K562 (cell line): ENCODE measurements around the gene NF2. TPM values are rescaled to one million over a fixed set of nuclear protein-coding genes. Genes with fewer than 3 reads are reported as not detected.

Experiments
- ATAC-seq: fragments of 200-7000 bp; cut with Tn5 transposase; 3 replicates; pipeline ENCODE4 v1.9.1; 2020; ENCODE audit warnings: moderate library complexity
- BruUV-seq: library from RNA; stranded (reverse); fragments of 400-500 nt; replicated peaks from 2 replicates; lab custom pipeline; 2021; lab: Mats Ljungman, UMichigan
- CTCF ChIA-PET: fragments of 300-600 bp; formaldehyde crosslinking; extraction: SDS; loops from one replicate; lab custom pipeline; 2021; ENCODE audit warnings: low intra/inter-chr PET ratio; lab: Yijun Ruan, JAX
- POLR2A ChIA-PET: fragments of 300-600, 350-650 bp; sonication (Branson Sonifier 250); formaldehyde crosslinking; extraction: SDS; loops from one replicate; lab custom pipeline; 2021; ENCODE audit warnings: antibody characterized with exemption, inconsistent platforms; lab: Yijun Ruan, JAX
- DNase-seq, 4 experiments: peaks; one replicate each; pipeline versions ENCODE4 v3.0.0 to v3.0.0-alpha.2; 2011 to 2018; ENCODE audit warnings: low spot score in 3 of 4, mixed read lengths in 3 of 4; ENCODE audit errors: extremely low read depth in 1 of 4
- FAIRE-seq: peaks from 2 replicates; lab custom pipeline; 2011; peaks lifted over from hg19 to GRCh38; lab: Jason Lieb, UNC
- H2AFZ ChIP-seq: 2 replicates; pipeline ENCODE4 v1.6.0; 2011; ENCODE audit warnings: low read depth, low read length, control low read depth, inconsistent platforms
- H3K27ac ChIP-seq: fragments of 200-600 bp; 3 replicates; pipeline ENCODE4 v1.8.0; 2011; ENCODE audit warnings: low read depth, mild to moderate bottlenecking, control low read depth, inconsistent platforms, low read length, moderate library complexity, mixed read lengths; ENCODE audit errors: extremely low read depth
- H3K27me3 ChIP-seq, 2 experiments: fragments of 300-600 bp in 1 of 2; 2 replicates in 1 of 2; 3 replicates in 1 of 2; pipeline versions ENCODE4 v1.6.0 to v1.8.0; 2011; ENCODE audit warnings: inconsistent platforms in 2 of 2, low read length in 2 of 2, mild to moderate bottlenecking in 1 of 2, mixed read lengths in 1 of 2, moderate library complexity in 1 of 2; ENCODE audit not compliant: control insufficient read depth in 2 of 2, insufficient read depth in 2 of 2
- H3K36me3 ChIP-seq: fragments of 300-600 bp; 3 replicates; pipeline ENCODE4 v1.8.0; 2011; ENCODE audit warnings: mild to moderate bottlenecking, low read length, inconsistent platforms; ENCODE audit not compliant: control insufficient read depth, insufficient read depth
- H3K4me1 ChIP-seq, 2 experiments: fragments of 200-600 bp in 1 of 2; replicated peaks in 1 of 2; 2 replicates in 1 of 2; 3 replicates in 1 of 2; pipeline versions ENCODE4 v1.5.1 to v1.8.0; 2011; ENCODE audit warnings: inconsistent platforms in 2 of 2, low read length in 2 of 2, mild to moderate bottlenecking in 1 of 2, mixed read lengths in 1 of 2, moderate library complexity in 1 of 2; ENCODE audit not compliant: control insufficient read depth in 2 of 2, insufficient read depth in 2 of 2
- H3K4me2 ChIP-seq: 2 replicates; pipeline ENCODE4 v1.6.1; 2011; ENCODE audit warnings: low read length, control low read depth, inconsistent platforms, mixed read lengths; ENCODE audit not compliant: insufficient read depth
- H3K4me3 ChIP-seq: fragments of 200-600 bp; sonication (generic), shearing (Covaris generic); 2 replicates; pipeline ENCODE4 v1.5.1; 2016; ENCODE audit warnings: control low read depth, inconsistent platforms
- H3K79me2 ChIP-seq: fragments of 200-600 bp; 3 replicates; pipeline ENCODE4 v1.8.0; 2011; ENCODE audit warnings: low read length, inconsistent platforms; ENCODE audit not compliant: control insufficient read depth, insufficient read depth
- H3K9ac ChIP-seq, 2 experiments: 2 replicates each; pipeline versions ENCODE4 v1.6.0 to v1.6.1; 2011; ENCODE audit warnings: low read depth in 2 of 2, low read length in 2 of 2, control low read depth in 1 of 2, inconsistent platforms in 1 of 2, mild to moderate bottlenecking in 1 of 2, mixed read lengths in 1 of 2; ENCODE audit not compliant: insufficient read depth in 1 of 2
- H3K9me1 ChIP-seq: one replicate; pipeline ENCODE4 v1.6.0; 2011; ENCODE audit warnings: inconsistent platforms, mild to moderate bottlenecking, low read length, moderate library complexity; ENCODE audit not compliant: control insufficient read depth, insufficient read depth
- H3K9me3 ChIP-seq: replicated peaks from 2 replicates; pipeline ENCODE4 v1.5.1; 2011; ENCODE audit warnings: low read depth, low read length, inconsistent platforms; ENCODE audit not compliant: control insufficient read depth, insufficient read depth
- H4K20me1 ChIP-seq: replicated peaks from 2 replicates; pipeline ENCODE4 v1.6.1; 2011; ENCODE audit warnings: low read length, inconsistent platforms, mixed read lengths; ENCODE audit not compliant: control insufficient read depth, insufficient read depth
- ERF ChIP-seq: fragments of 450-650 bp; formaldehyde crosslinking; IDR thresholded peaks from 2 replicates; pipeline ENCODE4 v1.4.0; 2020; ENCODE audit warnings: mild to moderate bottlenecking, mixed read lengths
- MTA1 ChIP-seq: fragments of 450-650 bp; IDR thresholded peaks from 2 replicates; pipeline ENCODE4 v1.6.1; 2017; ENCODE audit warnings: borderline replicate concordance
- NCOA2 ChIP-seq, 2 experiments: fragments of 450-650 bp; IDR thresholded peaks; 2 replicates each; pipeline ENCODE4 v1.6.1; 2018; ENCODE audit warnings: mild to moderate bottlenecking in 2 of 2, moderate library complexity in 1 of 2; ENCODE audit not compliant: partially characterized antibody in 2 of 2
- POU5F1 ChIP-seq: fragments of 150-350 bp; IDR thresholded peaks from 2 replicates; pipeline ENCODE4 v1.6.1; 2014; ENCODE audit warnings: borderline replicate concordance, low read length, low read depth, mild to moderate bottlenecking; ENCODE audit not compliant: partially characterized antibody
- RBFOX2 ChIP-seq: fragments of 200-400 bp; formaldehyde crosslinking; IDR thresholded peaks from 2 replicates; pipeline ENCODE4 v1.6.1; 2017; ENCODE audit warnings: low read depth, mild to moderate bottlenecking, low read length, moderate library complexity
- ZNF175 ChIP-seq: fragments of 200-800 bp; sonication (Bioruptor generic); IDR thresholded peaks from 2 replicates; pipeline ENCODE4 v1.6.1; 2016; ENCODE audit warnings: low read depth, mild to moderate bottlenecking, missing genetic modification characterization, missing compliant biosample characterization
- ZNF311 ChIP-seq: fragments of 250-450 bp; sonication (Bioruptor Pico); IDR thresholded peaks from 2 replicates; pipeline ENCODE4 v1.4.0; 2020; ENCODE audit warnings: mild to moderate bottlenecking, moderate library complexity
- ZNF354B ChIP-seq: fragments of 250-450 bp; sonication (Bioruptor Pico); IDR thresholded peaks from 2 replicates; pipeline ENCODE4 v1.4.0; 2020
- ZNF668 ChIP-seq: fragments of 250-450 bp; sonication (Bioruptor Pico); IDR thresholded peaks from 2 replicates; pipeline ENCODE4 v1.8.0; 2022; ENCODE audit warnings: mild to moderate bottlenecking, inconsistent platforms
- WGBS: fragments of 100-300 bp; shearing (Covaris generic); methylation state at CpG from one replicate; pipeline ENCODE4 v1.1.6; 2016; ENCODE audit warnings: low coverage, mixed read lengths; ENCODE audit not compliant: insufficient coverage; ENCODE audit errors: missing lambda C conversion rate; 5-methylcytosine and 5-hydroxymethylcytosine counted together
- in situ Hi-C: fragments of 300-500 bp; cut with MboI; formaldehyde crosslinking; loops from 4 replicates; pipeline ENCODE4 v1.15.0; 2018; ENCODE audit warnings: inconsistent platforms, mixed read lengths
- intact Hi-C: fragments of 100-400 bp; cut with micrococcal nuclease; formaldehyde crosslinking; loops from 2 replicates; pipeline ENCODE4 v1.14.2; 2022
- polyA plus RNA-seq, 8 experiments: library from polyadenylated mRNA; depleted of rRNA in 4 of 8; stranded (reverse) in 5 of 8; unstranded in 3 of 8; fragments of >200 nt; fragmentation: Nextera tagmentation in 2 of 8; fragmentation: Illumina TruSeq in 1 of 8; extraction: Ambion mirVana in 2 of 8; extraction: Trizol in 1 of 8; gene quantifications; 2 replicates each; pipeline versions ENCODE4 v1.2.1 to v1.2.3, GENCODE V29; 2011 to 2014; ENCODE audit warnings: inconsistent platforms in 1 of 8, missing spikeins in 1 of 8
- total RNA-seq, 7 experiments: library from RNA; depleted of rRNA in 6 of 7; stranded (reverse); fragments of >200 nt in 6 of 7; fragmentation: Illumina TruSeq in 2 of 7; extraction: Trizol in 2 of 7; gene quantifications; 2 replicates each; pipeline versions ENCODE4 v1.2.1 to v1.2.3, GENCODE V29; 2011 to 2021; ENCODE audit warnings: low replicate concordance in 1 of 7
- TF ChIP-seq, protein P1 (sequence below): sonication (generic); formaldehyde crosslinking; IDR thresholded peaks from 2 replicates; pipeline ENCODE4 v1.8.0; 2022; ENCODE audit warnings: mild to moderate bottlenecking, missing genetic modification reagents
- TF ChIP-seq, protein P2 (sequence below): sonication (generic); formaldehyde crosslinking; IDR thresholded peaks from 2 replicates; pipeline ENCODE4 v1.8.1; 2022; ENCODE audit warnings: missing genetic modification reagents
- TF ChIP-seq, protein P3 (sequence below): fragments of 250-450 bp; sonication (Bioruptor Pico); IDR thresholded peaks from 2 replicates; pipeline ENCODE4 v1.4.0; 2020
- TF ChIP-seq, protein P4 (sequence below): sonication (generic); formaldehyde crosslinking; IDR thresholded peaks from 2 replicates; pipeline ENCODE4 v1.8.0; 2022; ENCODE audit warnings: mild to moderate bottlenecking, low read depth, missing genetic modification reagents

Gene NF2
- total and polyA plus RNA-seq, 9 of the 15 experiments (the other 6 are each of a cell fraction or from before 2014, with no cell fraction given), result 2.2 to 32.5 (median 15.2) TPM

DNA sequence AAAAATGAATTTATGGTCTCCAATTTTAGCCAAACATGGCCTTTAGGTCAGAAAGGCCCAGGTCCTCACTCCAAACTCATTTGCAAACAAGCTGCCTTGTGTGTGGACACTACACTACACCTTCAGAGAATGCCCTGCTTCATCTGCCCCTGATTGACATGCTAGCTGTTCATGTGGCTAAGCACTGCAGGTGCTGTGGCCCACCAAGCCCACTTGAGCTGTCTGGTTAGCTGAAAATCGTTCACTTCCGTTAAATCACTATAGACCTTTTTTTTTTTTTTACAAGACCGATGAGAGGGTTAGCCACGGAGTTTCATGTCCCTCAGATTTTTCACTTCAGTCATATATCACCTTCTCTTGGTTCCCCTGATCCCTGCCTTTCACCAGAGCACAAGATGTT lies 39.3 kb downstream of the NF2 start:
- DNase-seq (no peak), FAIRE-seq (no peak)
- TF ChIP-seq, protein P1, sequence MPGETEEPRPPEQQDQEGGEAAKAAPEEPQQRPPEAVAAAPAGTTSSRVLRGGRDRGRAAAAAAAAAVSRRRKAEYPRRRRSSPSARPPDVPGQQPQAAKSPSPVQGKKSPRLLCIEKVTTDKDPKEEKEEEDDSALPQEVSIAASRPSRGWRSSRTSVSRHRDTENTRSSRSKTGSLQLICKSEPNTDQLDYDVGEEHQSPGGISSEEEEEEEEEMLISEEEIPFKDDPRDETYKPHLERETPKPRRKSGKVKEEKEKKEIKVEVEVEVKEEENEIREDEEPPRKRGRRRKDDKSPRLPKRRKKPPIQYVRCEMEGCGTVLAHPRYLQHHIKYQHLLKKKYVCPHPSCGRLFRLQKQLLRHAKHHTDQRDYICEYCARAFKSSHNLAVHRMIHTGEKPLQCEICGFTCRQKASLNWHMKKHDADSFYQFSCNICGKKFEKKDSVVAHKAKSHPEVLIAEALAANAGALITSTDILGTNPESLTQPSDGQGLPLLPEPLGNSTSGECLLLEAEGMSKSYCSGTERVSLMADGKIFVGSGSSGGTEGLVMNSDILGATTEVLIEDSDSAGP (CRISPR knock-in tag), result no peak
- TF ChIP-seq ZNF668 (CRISPR knock-in tag), result no peak
- no peak for TF ChIP-seq POU5F1
- no peak for TF ChIP-seq ERF
- no peak for TF ChIP-seq RBFOX2
- TF ChIP-seq ZNF354B, result no peak
- TF ChIP-seq, protein P2, sequence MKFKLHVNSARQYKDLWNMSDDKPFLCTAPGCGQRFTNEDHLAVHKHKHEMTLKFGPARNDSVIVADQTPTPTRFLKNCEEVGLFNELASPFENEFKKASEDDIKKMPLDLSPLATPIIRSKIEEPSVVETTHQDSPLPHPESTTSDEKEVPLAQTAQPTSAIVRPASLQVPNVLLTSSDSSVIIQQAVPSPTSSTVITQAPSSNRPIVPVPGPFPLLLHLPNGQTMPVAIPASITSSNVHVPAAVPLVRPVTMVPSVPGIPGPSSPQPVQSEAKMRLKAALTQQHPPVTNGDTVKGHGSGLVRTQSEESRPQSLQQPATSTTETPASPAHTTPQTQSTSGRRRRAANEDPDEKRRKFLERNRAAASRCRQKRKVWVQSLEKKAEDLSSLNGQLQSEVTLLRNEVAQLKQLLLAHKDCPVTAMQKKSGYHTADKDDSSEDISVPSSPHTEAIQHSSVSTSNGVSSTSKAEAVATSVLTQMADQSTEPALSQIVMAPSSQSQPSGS, result no peak
- TF ChIP-seq MTA1, result no peak
- TF ChIP-seq, protein P3, sequence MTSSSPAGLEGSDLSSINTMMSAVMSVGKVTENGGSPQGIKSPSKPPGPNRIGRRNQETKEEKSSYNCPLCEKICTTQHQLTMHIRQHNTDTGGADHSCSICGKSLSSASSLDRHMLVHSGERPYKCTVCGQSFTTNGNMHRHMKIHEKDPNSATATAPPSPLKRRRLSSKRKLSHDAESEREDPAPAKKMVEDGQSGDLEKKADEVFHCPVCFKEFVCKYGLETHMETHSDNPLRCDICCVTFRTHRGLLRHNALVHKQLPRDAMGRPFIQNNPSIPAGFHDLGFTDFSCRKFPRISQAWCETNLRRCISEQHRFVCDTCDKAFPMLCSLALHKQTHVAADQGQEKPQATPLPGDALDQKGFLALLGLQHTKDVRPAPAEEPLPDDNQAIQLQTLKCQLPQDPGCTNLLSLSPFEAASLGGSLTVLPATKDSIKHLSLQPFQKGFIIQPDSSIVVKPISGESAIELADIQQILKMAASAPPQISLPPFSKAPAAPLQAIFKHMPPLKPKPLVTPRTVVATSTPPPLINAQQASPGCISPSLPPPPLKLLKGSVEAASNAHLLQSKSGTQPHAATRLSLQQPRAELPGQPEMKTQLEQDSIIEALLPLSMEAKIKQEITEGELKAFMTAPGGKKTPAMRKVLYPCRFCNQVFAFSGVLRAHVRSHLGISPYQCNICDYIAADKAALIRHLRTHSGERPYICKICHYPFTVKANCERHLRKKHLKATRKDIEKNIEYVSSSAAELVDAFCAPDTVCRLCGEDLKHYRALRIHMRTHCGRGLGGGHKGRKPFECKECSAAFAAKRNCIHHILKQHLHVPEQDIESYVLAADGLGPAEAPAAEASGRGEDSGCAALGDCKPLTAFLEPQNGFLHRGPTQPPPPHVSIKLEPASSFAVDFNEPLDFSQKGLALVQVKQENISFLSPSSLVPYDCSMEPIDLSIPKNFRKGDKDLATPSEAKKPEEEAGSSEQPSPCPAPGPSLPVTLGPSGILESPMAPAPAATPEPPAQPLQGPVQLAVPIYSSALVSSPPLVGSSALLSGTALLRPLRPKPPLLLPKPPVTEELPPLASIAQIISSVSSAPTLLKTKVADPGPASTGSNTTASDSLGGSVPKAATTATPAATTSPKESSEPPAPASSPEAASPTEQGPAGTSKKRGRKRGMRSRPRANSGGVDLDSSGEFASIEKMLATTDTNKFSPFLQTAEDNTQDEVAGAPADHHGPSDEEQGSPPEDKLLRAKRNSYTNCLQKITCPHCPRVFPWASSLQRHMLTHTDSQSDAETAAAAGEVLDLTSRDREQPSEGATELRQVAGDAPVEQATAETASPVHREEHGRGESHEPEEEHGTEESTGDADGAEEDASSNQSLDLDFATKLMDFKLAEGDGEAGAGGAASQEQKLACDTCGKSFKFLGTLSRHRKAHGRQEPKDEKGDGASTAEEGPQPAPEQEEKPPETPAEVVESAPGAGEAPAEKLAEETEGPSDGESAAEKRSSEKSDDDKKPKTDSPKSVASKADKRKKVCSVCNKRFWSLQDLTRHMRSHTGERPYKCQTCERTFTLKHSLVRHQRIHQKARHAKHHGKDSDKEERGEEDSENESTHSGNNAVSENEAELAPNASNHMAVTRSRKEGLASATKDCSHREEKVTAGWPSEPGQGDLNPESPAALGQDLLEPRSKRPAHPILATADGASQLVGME (CRISPR knock-in tag), result no peak
- TF ChIP-seq ZNF311 (CRISPR knock-in tag), result no peak
- no peak for TF ChIP-seq NCOA2 (IDR thresholded peaks at IDR 0.05; ENCODE audit: partially characterized antibody in 2 of 2)
- TF ChIP-seq ZNF175 (CRISPR knock-in tag), result no peak
- TF ChIP-seq, protein P4, sequence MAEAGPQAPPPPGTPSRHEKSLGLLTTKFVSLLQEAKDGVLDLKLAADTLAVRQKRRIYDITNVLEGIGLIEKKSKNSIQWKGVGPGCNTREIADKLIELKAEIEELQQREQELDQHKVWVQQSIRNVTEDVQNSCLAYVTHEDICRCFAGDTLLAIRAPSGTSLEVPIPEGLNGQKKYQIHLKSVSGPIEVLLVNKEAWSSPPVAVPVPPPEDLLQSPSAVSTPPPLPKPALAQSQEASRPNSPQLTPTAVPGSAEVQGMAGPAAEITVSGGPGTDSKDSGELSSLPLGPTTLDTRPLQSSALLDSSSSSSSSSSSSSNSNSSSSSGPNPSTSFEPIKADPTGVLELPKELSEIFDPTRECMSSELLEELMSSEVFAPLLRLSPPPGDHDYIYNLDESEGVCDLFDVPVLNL, result no peak

More for the DNA sequence above, 39.3 kb downstream of the NF2 start:
- H4K20me1 ChIP-seq, result no peaks in the 10 kb centered on the region
- POLR2A ChIA-PET, result interaction anchor here (0.6 kb wide), 1 partner anchor 159 kb away, joined by 3 read pairs; no protein-coding TSS in a partner anchor
- H3K4me3 ChIP-seq, result no peak overlapping the region
- intact Hi-C loops (no loop called here), in situ Hi-C loops (loop anchor here (10.0 kb wide), 1 partner anchor 362 kb away; no protein-coding TSS in a partner anchor)
- no peaks in the 10 kb centered on the region for H3K79me2 ChIP-seq
- no peaks in the 10 kb centered on the region for H3K4me1 ChIP-seq
- no peak overlapping the region for H2AFZ ChIP-seq
- no peak overlapping the region for H3K9ac ChIP-seq
- H3K9me3 ChIP-seq, result no peaks in the 10 kb centered on the region
- no peak for ATAC-seq
- CTCF ChIA-PET, result no interaction called here
- no peaks in the 10 kb centered on the region for H3K9me1 ChIP-seq
- peaks cover 41% of the 10 kb centered on the region; the same call in 2 of the 3 replicates for H3K36me3 ChIP-seq
- H3K27ac ChIP-seq, result no peak overlapping the region
- no peaks in the 10 kb centered on the region for H3K27me3 ChIP-seq
- no peak overlapping the region for H3K4me2 ChIP-seq
- no TSS peak for BruUV-seq
- 95% methylated on average over 3 of the region's 4 CpGs for WGBS
